ENCODE data around the gene SEC24D. TPM values are rescaled to one million over a fixed set of nuclear protein-coding genes. Genes with fewer than 3 reads are reported as not detected.

The SEC24D gene
- total and polyA plus RNA-seq, 2 donors = 16.3 to 20.9 TPM

DNA sequence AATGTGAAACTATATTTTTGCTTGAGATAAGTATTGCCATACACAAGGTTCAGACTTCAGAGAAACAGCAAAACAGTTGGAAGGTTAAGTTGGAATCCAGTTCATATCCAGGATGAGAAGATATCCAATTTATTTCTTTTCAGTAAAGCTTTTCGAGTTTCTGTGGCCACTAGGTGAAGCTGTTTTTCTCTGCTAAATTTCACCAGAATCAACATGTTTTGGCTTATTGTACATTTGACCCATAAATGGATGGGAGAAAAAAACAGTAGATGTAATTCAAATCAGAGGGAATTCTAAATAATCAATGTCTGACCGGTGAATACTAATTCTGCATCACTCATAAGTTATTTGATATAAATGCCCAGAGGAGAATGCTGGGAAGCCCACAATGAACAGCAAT, 159.8 kb downstream of the SEC24D start:
- H3K4me3 ChIP-seq (ENCODE audit: low read length in 2 of 2) = no peak overlapping the region
- no peak overlapping the region for H3K27ac ChIP-seq (ENCODE audit: low read depth in 1 of 2, low read length in 1 of 2)
- no peaks in the 10 kb centered on the region for H3K27me3 ChIP-seq (ENCODE audit: control insufficient read depth in 2 of 2, insufficient read depth in 1 of 2, low read length in 1 of 2)
- no peaks in the 10 kb centered on the region for H3K36me3 ChIP-seq (ENCODE audit: control insufficient read depth in 2 of 2, insufficient read depth in 2 of 2, low read length in 1 of 2)
- H3K9me3 ChIP-seq (ENCODE audit: control insufficient read depth in 2 of 2, insufficient read depth in 1 of 2, low read length in 1 of 2) = no peaks in the 10 kb centered on the region
- no peaks in the 10 kb centered on the region for H3K4me1 ChIP-seq (ENCODE audit: control insufficient read depth in 2 of 2, insufficient read depth in 2 of 2, low read length in 2 of 2)
- WGBS = 93% methylated on average over 2 of the region's 2 CpGs
- DNase-seq (ENCODE audit: low read depth in 6 of 9, low spot score in 9 of 9) = no peak

Other genes starting within 250 kb of the SEC24D start
- 36.7 TPM for gene METTL14, start 150.7 kb downstream of the SEC24D start, total RNA-seq
- 17.2 TPM for gene METTL14, start 150.7 kb downstream of the SEC24D start, polyA plus RNA-seq
- 15.8 TPM for gene SYNPO2, start 52.7 kb upstream of the SEC24D start, total RNA-seq
- gene SYNPO2, start 52.7 kb upstream of the SEC24D start, polyA plus RNA-seq = 31.3 TPM